GM23338 (cell line): ENCODE measurements around the gene ZNF335. TPM values are rescaled to one million over a fixed set of nuclear protein-coding genes. Genes with fewer than 3 reads are reported as not detected.

Source experiments
- ATAC-seq: fragments of 200-7000 bp; cut with Tn5 transposase; 3 replicates; pipeline ENCODE4 v1.9.1; 2020
- DNase-seq: peaks from one replicate; pipeline ENCODE4 v3.0.0-alpha.2; 2015; ENCODE audit warnings: low spot score
- H2AFZ ChIP-seq: fragments of 200-600 bp; sonication (generic); 2 replicates; pipeline ENCODE4 v1.8.0; 2016; ENCODE audit warnings: antibody characterized with exemption, mild to moderate bottlenecking, moderate library complexity
- H3F3A ChIP-seq: fragments of 200-600 bp; sonication (generic); replicated peaks from 2 replicates; pipeline ENCODE4 v1.8.0; 2017; ENCODE audit warnings: antibody characterized with exemption, mixed run types, low read depth
- H3K27ac ChIP-seq: fragments of 200-600 bp; sonication (generic); 2 replicates; pipeline ENCODE4 v1.6.1; 2016; ENCODE audit warnings: low read depth
- H3K27me3 ChIP-seq: fragments of 200-600 bp; sonication (generic); 2 replicates; pipeline ENCODE4 v1.8.0; 2016; ENCODE audit warnings: mild to moderate bottlenecking, mixed run types, moderate library complexity; ENCODE audit not compliant: insufficient read depth
- H3K36me3 ChIP-seq: fragments of 200-600 bp; sonication (generic); 2 replicates; pipeline ENCODE4 v1.8.0; 2016; ENCODE audit warnings: mild to moderate bottlenecking; ENCODE audit not compliant: insufficient read depth
- H3K4me1 ChIP-seq: fragments of 200-600 bp; sonication (generic); 2 replicates; pipeline ENCODE4 v1.8.0; 2016; ENCODE audit warnings: mild to moderate bottlenecking, moderate library complexity; ENCODE audit not compliant: insufficient read depth
- H3K4me2 ChIP-seq: fragments of 200-600 bp; sonication (generic); 2 replicates; pipeline ENCODE4 v1.7.1; 2017; ENCODE audit warnings: mixed run types
- H3K4me3 ChIP-seq: fragments of 200-600 bp; sonication (generic); 2 replicates; pipeline ENCODE4 v1.6.1; 2016; ENCODE audit warnings: mixed run types
- H3K79me2 ChIP-seq: fragments of 200-600 bp; sonication (generic); replicated peaks from 2 replicates; pipeline ENCODE4 v1.8.0; 2017; ENCODE audit warnings: mild to moderate bottlenecking; ENCODE audit not compliant: insufficient read depth
- H3K9me2 ChIP-seq: fragments of 200-600 bp; sonication (generic); 2 replicates; pipeline ENCODE4 v1.8.0; 2017; ENCODE audit not compliant: insufficient read depth
- H4K20me1 ChIP-seq: fragments of 200-600 bp; sonication (generic); replicated peaks from 2 replicates; pipeline ENCODE4 v1.8.0; 2017; ENCODE audit warnings: mild to moderate bottlenecking; ENCODE audit not compliant: insufficient read depth
- H3K27ac Mint-ChIP-seq: 2 replicates; pipeline ENCODE4 v1.8.0; 2020; ENCODE audit warnings: inconsistent platforms, mild to moderate bottlenecking, moderate library complexity, mixed read lengths
- H3K27me3 Mint-ChIP-seq: 3 replicates; pipeline ENCODE4 v1.8.0; 2022; ENCODE audit warnings: low read depth, mild to moderate bottlenecking, moderate library complexity, mixed read lengths, inconsistent platforms; ENCODE audit not compliant: insufficient read depth, poor library complexity
- H3K36me3 Mint-ChIP-seq: 3 replicates; pipeline ENCODE4 v1.8.0; 2021; ENCODE audit warnings: low read depth, mild to moderate bottlenecking, inconsistent platforms, moderate library complexity, mixed read lengths
- H3K4me1 Mint-ChIP-seq: 3 replicates; pipeline ENCODE4 v1.8.0; 2020; ENCODE audit warnings: mild to moderate bottlenecking, inconsistent platforms, mixed read lengths
- H3K4me3 Mint-ChIP-seq: 3 replicates; pipeline ENCODE4 v1.8.0; 2021; ENCODE audit warnings: moderate library complexity, mild to moderate bottlenecking, inconsistent platforms, mixed read lengths
- H3K9me3 Mint-ChIP-seq: 3 replicates; pipeline ENCODE4 v1.8.0; 2020; ENCODE audit warnings: moderate library complexity, mild to moderate bottlenecking, inconsistent platforms, mixed read lengths
- CREB1 ChIP-seq: fragments of 250-450 bp; sonication (Bioruptor Pico); IDR thresholded peaks from 2 replicates; pipeline ENCODE4 v1.5.0; 2020; ENCODE audit warnings: low read depth, mild to moderate bottlenecking, moderate library complexity
- CTCF ChIP-seq, 2 experiments: fragments of 200-600 bp in 1 of 2; sonication (generic) in 1 of 2; conservative IDR thresholded peaks; 2 replicates each; pipeline versions ENCODE4 v1.5.1 to v1.6.1; 2016 to 2017; ENCODE audit warnings: antibody characterized with exemption in 2 of 2, low read depth in 2 of 2, mild to moderate bottlenecking in 2 of 2, moderate library complexity in 1 of 2
- ETS1 ChIP-seq: IDR thresholded peaks from 2 replicates; pipeline ENCODE4 v1.6.1; 2016; ENCODE audit warnings: antibody characterized with exemption
- JUNB ChIP-seq: IDR thresholded peaks from one replicate; pipeline ENCODE4 v1.6.1; 2016; ENCODE audit warnings: antibody characterized with exemption; ENCODE audit not compliant: unreplicated experiment
- NANOG ChIP-seq: IDR thresholded peaks from 2 replicates; pipeline ENCODE4 v1.6.1; 2016; ENCODE audit warnings: antibody characterized with exemption, borderline replicate concordance
- POLR2AphosphoS5 ChIP-seq: IDR thresholded peaks from 2 replicates; pipeline ENCODE4 v1.6.1; 2016; ENCODE audit warnings: antibody characterized with exemption, low read depth
- REST ChIP-seq: IDR thresholded peaks from one replicate; pipeline ENCODE4 v1.6.1; 2018; ENCODE audit warnings: antibody characterized with exemption; ENCODE audit not compliant: unreplicated experiment
- ZNF331 ChIP-seq: fragments of 250-450 bp; sonication (Bioruptor Pico); IDR thresholded peaks from 2 replicates; pipeline ENCODE4 v1.5.0; 2020; ENCODE audit warnings: low read depth, mild to moderate bottlenecking, moderate library complexity
- ZNF462 ChIP-seq: fragments of 250-450 bp; sonication (Bioruptor Pico); IDR thresholded peaks from 2 replicates; pipeline ENCODE4 v1.5.0; 2020; ENCODE audit warnings: mild to moderate bottlenecking, moderate library complexity
- polyA plus RNA-seq: library from polyadenylated mRNA; unstranded; fragments of >200 nt; fragmentation: Nextera tagmentation; extraction: Ambion mirVana; gene quantifications from 2 replicates; pipeline ENCODE4 v1.2.1, GENCODE V29; 2016
- total RNA-seq: library from RNA; depleted of rRNA; stranded (reverse); fragments of >200 nt; shearing (Covaris generic); gene quantifications from 2 replicates; pipeline ENCODE4 v1.2.3, GENCODE V29; 2014

The ZNF335 gene
- total and polyA plus RNA-seq, 2 experiments from 2014 or later, result 7.4 to 24.2 TPM

GRCh38 chr20:45933266-45934045 lies 38.5 kb downstream of the ZNF335 start:
- DNase-seq (peak; percentile 97), ATAC-seq (peak; percentile 75)
- Mint-ChIP-seq H3K4me1 (peaks cover 31% of the 10 kb centered on the region), H3K36me3 (peaks cover 23% of the 10 kb centered on the region), H3K4me3 (peak overlapping the region; percentile 98), H3K27me3 (peaks cover 25% of the 10 kb centered on the region), H3K9me3 (peaks cover 3% of the 10 kb centered on the region; the same call in 1 of the 3 replicates), H3K27ac (peak overlapping the region; percentile 100)
- H3K27me3 ChIP-seq, result no peaks in the 10 kb centered on the region
- peak overlapping the region; percentile 99 for H3K4me2 ChIP-seq
- no peak overlapping the region for H2AFZ ChIP-seq
- TF ChIP-seq ZNF462 (CRISPR knock-in tag), result no peak
- TF ChIP-seq REST, result peak; percentile 47
- TF ChIP-seq CTCF (conservative IDR thresholded peaks at IDR 0.05; ENCODE audit: low read depth in 2 of 2), result peak; percentile 37 to 57; a peak in 3 of 4 replicates
- TF ChIP-seq ETS1, result no peak
- TF ChIP-seq JUNB, result no peak
- no peak for TF ChIP-seq NANOG
- no peak for TF ChIP-seq ZNF331 (CRISPR knock-in tag)
- TF ChIP-seq CREB1, result 0 out of 2 replicates have a peak, but pooled peaks have one; percentile 18
- peak; percentile 22; the same call in 1 of the 2 replicates for TF ChIP-seq POLR2AphosphoS5
- H4K20me1 ChIP-seq, result no peaks in the 10 kb centered on the region
- no peaks in the 10 kb centered on the region for H3K36me3 ChIP-seq
- H3K27ac ChIP-seq, result peak overlapping the region; percentile 99
- peak overlapping the region; percentile 61 for H3K4me3 ChIP-seq
- H3F3A ChIP-seq, result peaks cover 23% of the 10 kb centered on the region
- H3K4me1 ChIP-seq, result peaks cover 32% of the 10 kb centered on the region
- no peaks in the 10 kb centered on the region for H3K9me2 ChIP-seq
- H3K79me2 ChIP-seq, result peaks cover 29% of the 10 kb centered on the region
